Astrocyte (in vitro differentiated cells and primary cell): ENCODE data around the gene EPHA2. TPM values are rescaled to one million over a fixed set of nuclear protein-coding genes. Genes with fewer than 3 reads are reported as not detected.

Source experiments
- DNase-seq: peaks from one replicate; pipeline ENCODE4 v3.0.0-alpha.2; 2010; ENCODE audit warnings: low read depth
- FAIRE-seq: peaks from 2 replicates; lab custom pipeline; 2011; peaks lifted over from hg19 to GRCh38; lab: Jason Lieb, UNC
- H2AFZ ChIP-seq: 2 replicates; pipeline ENCODE4 v1.6.0; 2012; ENCODE audit warnings: low read depth, low read length, inconsistent platforms
- H3K27ac ChIP-seq: 2 replicates; pipeline ENCODE4 v1.5.1; 2011; ENCODE audit warnings: low read depth, low read length, inconsistent platforms
- H3K27me3 ChIP-seq: 2 replicates; pipeline ENCODE4 v1.6.0; 2011; ENCODE audit warnings: low read length, inconsistent platforms; ENCODE audit not compliant: insufficient read depth
- H3K36me3 ChIP-seq: 2 replicates; pipeline ENCODE4 v1.5.1; 2011; ENCODE audit warnings: low read length, inconsistent platforms; ENCODE audit not compliant: insufficient read depth
- H3K4me1 ChIP-seq: 2 replicates; pipeline ENCODE4 v1.5.1; 2011; ENCODE audit warnings: low read length, inconsistent platforms; ENCODE audit not compliant: insufficient read depth
- H3K4me2 ChIP-seq: 2 replicates; pipeline ENCODE4 v1.6.0; 2012; ENCODE audit warnings: low read length, inconsistent platforms
- H3K4me3 ChIP-seq: 2 replicates; pipeline ENCODE4 v1.5.1; 2011; ENCODE audit warnings: low read depth, mild to moderate bottlenecking, low read length, inconsistent platforms; ENCODE audit not compliant: insufficient read depth
- H3K79me2 ChIP-seq: 2 replicates; pipeline ENCODE4 v1.6.0; 2012; ENCODE audit warnings: mild to moderate bottlenecking, low read length, inconsistent platforms; ENCODE audit not compliant: insufficient read depth
- H3K9ac ChIP-seq: 2 replicates; pipeline ENCODE4 v1.6.0; 2012; ENCODE audit warnings: mild to moderate bottlenecking, low read length, inconsistent platforms
- H3K9me3 ChIP-seq: 2 replicates; pipeline ENCODE4 v1.5.1; 2012; ENCODE audit warnings: low read depth, mild to moderate bottlenecking, low read length, inconsistent platforms; ENCODE audit not compliant: insufficient read depth
- H4K20me1 ChIP-seq: 2 replicates; pipeline ENCODE4 v1.6.0; 2012; ENCODE audit warnings: low read length, inconsistent platforms; ENCODE audit not compliant: insufficient read depth
- H3K27ac Mint-ChIP-seq: one replicate; pipeline ENCODE4 v1.8.0; 2021; ENCODE audit warnings: mild to moderate bottlenecking, mixed read lengths; ENCODE audit not compliant: unreplicated experiment
- H3K27me3 Mint-ChIP-seq: one replicate; pipeline ENCODE4 v1.8.0; 2021; ENCODE audit warnings: low read depth, mixed read lengths; ENCODE audit not compliant: unreplicated experiment
- H3K36me3 Mint-ChIP-seq: one replicate; pipeline ENCODE4 v1.8.0; 2021; ENCODE audit warnings: low read depth, mixed read lengths; ENCODE audit not compliant: unreplicated experiment
- H3K4me1 Mint-ChIP-seq: one replicate; pipeline ENCODE4 v1.8.0; 2021; ENCODE audit warnings: low read depth, mixed read lengths; ENCODE audit not compliant: unreplicated experiment
- H3K4me3 Mint-ChIP-seq: one replicate; pipeline ENCODE4 v1.8.0; 2021; ENCODE audit warnings: mild to moderate bottlenecking, moderate library complexity, mixed read lengths; ENCODE audit not compliant: unreplicated experiment
- H3K9me3 Mint-ChIP-seq: one replicate; pipeline ENCODE4 v1.8.0; 2021; ENCODE audit warnings: mild to moderate bottlenecking, mixed read lengths; ENCODE audit not compliant: unreplicated experiment
- CTCF ChIP-seq: IDR thresholded peaks from 2 replicates; pipeline ENCODE4 v1.5.1; 2011; ENCODE audit warnings: low read depth, mild to moderate bottlenecking, inconsistent platforms, low read length, moderate library complexity; ENCODE audit not compliant: insufficient read depth
- EZH2 ChIP-seq: IDR thresholded peaks from 2 replicates; pipeline ENCODE4 v1.6.1; 2012; ENCODE audit warnings: mild to moderate bottlenecking, low read length, inconsistent platforms; ENCODE audit not compliant: insufficient read depth
- total RNA-seq: library from RNA; stranded (reverse); gene quantifications from 2 replicates; pipeline ENCODE4 v1.2.1, GENCODE V29; 2021

Gene EPHA2
- total RNA-seq, 1 donor from 2014 or later = 140 TPM

GRCh38 chr1:16204634-16205333, 48.9 kb upstream of the EPHA2 start:
- Histone ChIP-seq H3K36me3 (no peaks in the 10 kb centered on the region), H4K20me1 (no peaks in the 10 kb centered on the region), H3K27me3 (no peaks in the 10 kb centered on the region), H3K4me3 (no peak overlapping the region), H3K79me2 (no peaks in the 10 kb centered on the region), H3K4me2 (no peak overlapping the region), H3K27ac (no peak overlapping the region), H3K9me3 (no peaks in the 10 kb centered on the region), H3K9ac (no peak overlapping the region), H3K4me1 (peaks cover 9% of the 10 kb centered on the region), H2AFZ (no peak overlapping the region)
- TF ChIP-seq CTCF (no peak), EZH2 (no peak)
- H3K4me1 Mint-ChIP-seq = peaks cover 8% of the 10 kb centered on the region
- H3K27me3 Mint-ChIP-seq = no peaks in the 10 kb centered on the region
- H3K9me3 Mint-ChIP-seq = no peaks in the 10 kb centered on the region
- DNase-seq = no peak
- no peak for FAIRE-seq
- no peak overlapping the region for H3K4me3 Mint-ChIP-seq
- H3K36me3 Mint-ChIP-seq = peaks cover 5% of the 10 kb centered on the region
- no peak overlapping the region for H3K27ac Mint-ChIP-seq

GRCh38 chr1:16204216-16204615, 48.3 kb upstream of the EPHA2 start:
- H3K9ac ChIP-seq = no peak overlapping the region
- H3K27ac Mint-ChIP-seq = no peak overlapping the region
- TF ChIP-seq EZH2 (no peak), CTCF (no peak)
- H3K4me3 ChIP-seq = no peak overlapping the region
- H4K20me1 ChIP-seq = no peaks in the 10 kb centered on the region
- H3K4me1 ChIP-seq = peaks cover 7% of the 10 kb centered on the region
- no peaks in the 10 kb centered on the region for H3K27me3 Mint-ChIP-seq
- H3K4me2 ChIP-seq = no peak overlapping the region
- no peaks in the 10 kb centered on the region for H3K27me3 ChIP-seq
- DNase-seq = no peak
- FAIRE-seq = no peak
- no peaks in the 10 kb centered on the region for H3K9me3 ChIP-seq
- H3K36me3 Mint-ChIP-seq = peaks cover 5% of the 10 kb centered on the region
- H2AFZ ChIP-seq = no peak overlapping the region
- no peaks in the 10 kb centered on the region for H3K9me3 Mint-ChIP-seq
- H3K4me1 Mint-ChIP-seq = peaks cover 4% of the 10 kb centered on the region
- H3K79me2 ChIP-seq = no peaks in the 10 kb centered on the region
- H3K36me3 ChIP-seq = no peaks in the 10 kb centered on the region
- no peak overlapping the region for H3K27ac ChIP-seq
- no peak overlapping the region for H3K4me3 Mint-ChIP-seq

- Histone ChIP-seq H2AFZ (no peak overlapping the region), H3K27me3 (no peaks in the 10 kb centered on the region), H3K27ac (no peak overlapping the region), H3K36me3 (no peaks in the 10 kb centered on the region), H3K4me2 (no peak overlapping the region), H3K9me3 (no peaks in the 10 kb centered on the region), H4K20me1 (no peaks in the 10 kb centered on the region), H3K4me1 (peaks cover 7% of the 10 kb centered on the region), H3K4me3 (no peak overlapping the region), H3K9ac (no peak overlapping the region), H3K79me2 (no peaks in the 10 kb centered on the region)
- Mint-ChIP-seq H3K36me3 (peaks cover 10% of the 10 kb centered on the region), H3K27ac (no peak overlapping the region), H3K4me3 (no peak overlapping the region), H3K4me1 (peaks cover 7% of the 10 kb centered on the region), H3K9me3 (no peaks in the 10 kb centered on the region), H3K27me3 (peaks cover 1% of the 10 kb centered on the region)
- no peak for TF ChIP-seq CTCF
- TF ChIP-seq EZH2 = no peak
- FAIRE-seq (no peak), DNase-seq (no peak)
Observed at GRCh38 chr1:16203550-16203949, 47.7 kb upstream of the EPHA2 start.
